Measurements from ENCODE around the gene C3orf20. TPM values are rescaled to one million over a fixed set of nuclear protein-coding genes. Genes with fewer than 3 reads are reported as not detected.

Gene C3orf20
- total and polyA plus RNA-seq, 2 of the 4 experiments (the other 2 are of a cell fraction) = not detected

DNA sequence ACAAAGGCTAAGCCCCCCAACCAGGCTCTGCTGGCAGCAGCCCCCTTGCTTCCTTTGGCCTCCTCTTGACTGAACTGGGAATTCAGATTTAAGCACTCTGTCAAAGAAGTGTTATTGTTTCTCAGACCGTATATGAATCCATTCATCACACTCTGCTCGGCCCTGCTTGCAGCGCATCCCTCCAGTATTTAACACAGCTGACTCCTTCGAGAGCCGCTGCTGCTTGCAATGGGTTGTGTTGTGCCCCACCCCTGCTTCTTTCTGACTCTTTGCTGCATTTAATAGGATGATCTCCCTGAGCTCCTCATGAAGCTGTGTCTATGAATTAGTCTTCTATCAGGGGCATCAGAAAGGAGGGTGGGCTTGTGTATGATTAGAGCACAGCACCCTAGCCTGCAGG lies 31.2 kb downstream of the C3orf20 start:
- ChIA-PET CTCF (no interaction called here), POLR2A (ENCODE audit: unreplicated experiment) (no interaction called here)
- H3K56ac ChIP-seq (ENCODE audit: extremely low read depth, insufficient read depth, low read length) = no peak overlapping the region
- WGBS, 2 experiments (ENCODE audit: extremely low coverage in 2 of 2, insufficient read length in 1 of 2) = no CpG with 5 or more reads among the region's 5 CpGs
- no peak overlapping the region for H3K4me2 ChIP-seq (ENCODE audit: low read depth, low read length)
- BruUV-seq (replicated peaks) = no TSS peak
- no peak for DNase-seq
- no peaks in the 10 kb centered on the region for H3K4me1 ChIP-seq (ENCODE audit: control insufficient read depth, insufficient read depth, low read length)
- no peak overlapping the region for H3K14ac ChIP-seq (replicated peaks; ENCODE audit: low read depth, low read length)
- H4K91ac ChIP-seq (ENCODE audit: insufficient read depth, low read depth, low read length) = no peak overlapping the region
- no peaks in the 10 kb centered on the region for H4K20me1 ChIP-seq (ENCODE audit: insufficient read depth, low read length)
- H4K5ac ChIP-seq (ENCODE audit: low read depth, low read length) = no peak overlapping the region
- no peaks in the 10 kb centered on the region for H3K36me3 ChIP-seq (ENCODE audit: control insufficient read depth, insufficient read depth, low read length)
- H3K9me1 ChIP-seq (ENCODE audit: insufficient read depth, low read length) = no peaks in the 10 kb centered on the region
- in situ Hi-C loops (cut with MboI; ENCODE audit: low sequenced_read_pairs) = no loop called here
- H3K4ac ChIP-seq (ENCODE audit: low read depth, low read length) = no peak overlapping the region
- no peak overlapping the region for H3K18ac ChIP-seq (ENCODE audit: low read depth, low read length)
- H3K23ac ChIP-seq (ENCODE audit: low read depth, low read length) = no peak overlapping the region
- peaks cover 4% of the 10 kb centered on the region for H3K27me3 ChIP-seq (ENCODE audit: control insufficient read depth, insufficient read depth, low read length)
- no peak overlapping the region for H3K27ac ChIP-seq (ENCODE audit: insufficient read depth, low read length)
- H2AFZ ChIP-seq (replicated peaks; ENCODE audit: low read length, poor library complexity) = no peak overlapping the region
- no peak overlapping the region for H2AK5ac ChIP-seq (ENCODE audit: low read depth, low read length)
- no peak overlapping the region for H3K4me3 ChIP-seq (ENCODE audit: insufficient read depth, low read depth, low read length)
- H2BK15ac ChIP-seq (ENCODE audit: low read depth, low read length) = no peak overlapping the region
- TF ChIP-seq MAZ (IDR thresholded peaks at IDR 0.05; ENCODE audit: borderline replicate concordance, low read depth, low read length) (no peak), RFX5 (IDR thresholded peaks at IDR 0.05; ENCODE audit: low read depth, low read length) (no peak), RCOR1 (IDR thresholded peaks at IDR 0.05; ENCODE audit: insufficient replicate concordance, low read length) (no peak), SMC3 (IDR thresholded peaks at IDR 0.05; ENCODE audit: low read depth, low read length) (no peak), NFE2L2 (IDR thresholded peaks at IDR 0.05; ENCODE audit: low read depth, low read length) (no peak), MAFK (IDR thresholded peaks at IDR 0.05; ENCODE audit: low read depth, low read length) (no peak), CHD1 (IDR thresholded peaks at IDR 0.05; ENCODE audit: low read depth, low read length) (no peak), BHLHE40 (IDR thresholded peaks at IDR 0.05; ENCODE audit: low read depth, low read length) (no peak), MXI1 (IDR thresholded peaks at IDR 0.05; ENCODE audit: borderline replicate concordance, low read depth, low read length) (no peak)
- TF ChIP-seq, protein P1, sequence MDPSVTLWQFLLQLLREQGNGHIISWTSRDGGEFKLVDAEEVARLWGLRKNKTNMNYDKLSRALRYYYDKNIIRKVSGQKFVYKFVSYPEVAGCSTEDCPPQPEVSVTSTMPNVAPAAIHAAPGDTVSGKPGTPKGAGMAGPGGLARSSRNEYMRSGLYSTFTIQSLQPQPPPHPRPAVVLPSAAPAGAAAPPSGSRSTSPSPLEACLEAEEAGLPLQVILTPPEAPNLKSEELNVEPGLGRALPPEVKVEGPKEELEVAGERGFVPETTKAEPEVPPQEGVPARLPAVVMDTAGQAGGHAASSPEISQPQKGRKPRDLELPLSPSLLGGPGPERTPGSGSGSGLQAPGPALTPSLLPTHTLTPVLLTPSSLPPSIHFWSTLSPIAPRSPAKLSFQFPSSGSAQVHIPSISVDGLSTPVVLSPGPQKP (IDR thresholded peaks at IDR 0.05; ENCODE audit: borderline replicate concordance, low read depth, low read length) = no peak
- H3K9me3 ChIP-seq (ENCODE audit: control insufficient read depth, insufficient read depth, low read length) = no peaks in the 10 kb centered on the region
- dilution Hi-C loops (cut with HindIII; ENCODE audit: low sequenced_read_pairs, unreplicated experiment) = no loop called here
- no peak overlapping the region for H3K9ac ChIP-seq (ENCODE audit: low read depth, low read length)
- H2BK20ac ChIP-seq (ENCODE audit: low read depth, low read length) = no peak overlapping the region
- no peak overlapping the region for H4K8ac ChIP-seq (ENCODE audit: low read depth in 2 of 2, low read length in 2 of 2)
- no peak for ATAC-seq (ENCODE audit: low read depth)
- no peak overlapping the region for H2AK9ac ChIP-seq (replicated peaks; ENCODE audit: low read depth, low read length, poor library complexity)
- H2BK5ac ChIP-seq (ENCODE audit: low read depth, low read length, poor library complexity, severe bottlenecking) = no peak overlapping the region
- intact Hi-C loops (cut with micrococcal nuclease) = no loop called here
- no peak overlapping the region for H2BK120ac ChIP-seq (ENCODE audit: low read depth, low read length)
- H3K79me1 ChIP-seq (ENCODE audit: low read depth in 1 of 2, low read length in 2 of 2) = no peaks in the 10 kb centered on the region
